ENCODE data around the gene RELB.
A peak's percentile ranks its signal among the peaks of the same experiment; 100 is the strongest.

RELB gene

DNA sequence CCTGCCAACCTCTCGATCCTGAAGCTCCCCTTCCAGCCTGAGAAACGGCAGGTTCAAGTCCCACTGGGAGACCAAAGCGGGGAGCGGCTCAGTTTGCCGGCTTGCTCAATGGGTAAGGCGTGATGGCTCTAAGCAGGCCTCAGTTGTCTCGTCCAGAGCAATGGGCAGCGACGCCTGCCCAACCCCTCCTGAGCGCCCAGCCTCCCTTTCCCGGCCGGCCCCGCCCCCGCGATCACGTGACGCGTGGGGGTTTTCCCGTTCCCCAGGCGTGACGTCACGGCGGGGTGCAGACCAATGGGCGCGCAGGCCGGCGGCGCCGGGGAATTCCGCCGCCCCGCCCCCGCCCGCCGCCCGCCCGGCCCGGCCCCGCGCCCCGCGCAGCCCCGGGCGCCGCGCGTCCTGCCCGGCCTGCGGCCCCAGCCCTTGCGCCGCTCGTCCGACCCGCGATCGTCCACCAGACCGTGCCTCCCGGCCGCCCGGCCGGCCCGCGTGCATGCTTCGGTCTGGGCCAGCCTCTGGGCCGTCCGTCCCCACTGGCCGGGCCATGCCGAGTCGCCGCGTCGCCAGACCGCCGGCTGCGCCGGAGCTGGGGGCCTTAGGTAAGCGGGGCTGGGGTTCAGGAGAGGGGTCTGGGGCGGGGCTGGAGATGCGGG is at the start of gene RELB:
Gene RELB (plus strand): TSS at position 378 of the 653 bp plus-strand sequence. CDS start 116 bp downstream, at position 494.
- no peak for DNase-seq (ENCODE audit: low read depth, low spot score)
- Histone ChIP-seq H3K36me3 (ENCODE audit: insufficient read depth, low read length) (no peaks in the 10 kb centered on the region), H3K27ac (peak within 1 kb of the TSS; percentile 42; the same call in 1 of the 2 replicates), H3K9me3 (ENCODE audit: low read depth, low read length) (no peaks in the 10 kb centered on the region), H3K9ac (ENCODE audit: insufficient read length) (peak within 1 kb of the TSS; percentile 59), H3K4me3 (peak within 1 kb of the TSS; percentile 86)
- TF ChIP-seq POLR2AphosphoS5 (IDR thresholded peaks at IDR 0.05; ENCODE audit: borderline replicate concordance, low read depth, low read length) (no peak), FOXP2 (optimal IDR thresholded peaks at IDR 0.05; ENCODE audit: control extremely low read depth, extremely low read length, insufficient read depth) (no peak), EZH2 (IDR thresholded peaks at IDR 0.05) (no peak)

- Histone ChIP-seq H3K27ac (peak overlapping the region; percentile 97; the same call in 1 of the 2 replicates), H3K36me3 (ENCODE audit: insufficient read depth, low read length) (no peaks in the 10 kb centered on the region), H3K9ac (ENCODE audit: insufficient read length) (peak overlapping the region; percentile 98), H3K9me3 (ENCODE audit: low read depth, low read length) (no peaks in the 10 kb centered on the region), H3K4me3 (peak overlapping the region; percentile 81)
- peak; percentile 3 for DNase-seq (ENCODE audit: low read depth, low spot score)
- TF ChIP-seq POLR2AphosphoS5 (IDR thresholded peaks at IDR 0.05; ENCODE audit: borderline replicate concordance, low read depth, low read length) (no peak), EZH2 (IDR thresholded peaks at IDR 0.05) (no peak), FOXP2 (optimal IDR thresholded peaks at IDR 0.05; ENCODE audit: control extremely low read depth, extremely low read length, insufficient read depth) (no peak)
Measured at GRCh38 chr19:44954278-44954648, 47.0 kb upstream of the RELB start.

GRCh38 chr19:44954649-44955504 is 46.4 kb upstream of the RELB start, which contains the start of gene CLPTM1:
Gene CLPTM1 (plus strand): TSS chr19:44955380. CDS start chr19:44955396, 16 bp downstream.
- Histone ChIP-seq H3K4me3 (peak within 1 kb of the TSS; percentile 81), H3K9me3 (ENCODE audit: low read depth, low read length) (no peaks in the 10 kb centered on the region), H3K9ac (ENCODE audit: insufficient read length) (peak within 1 kb of the TSS; percentile 98), H3K36me3 (ENCODE audit: insufficient read depth, low read length) (no peaks in the 10 kb centered on the region; the same call in 1 of the 2 replicates), H3K27ac (peak within 1 kb of the TSS; percentile 97)
- DNase-seq (ENCODE audit: low read depth, low spot score), result peak; percentile 89
- TF ChIP-seq FOXP2 (optimal IDR thresholded peaks at IDR 0.05; ENCODE audit: control extremely low read depth, extremely low read length, insufficient read depth) (no peak), POLR2AphosphoS5 (IDR thresholded peaks at IDR 0.05; ENCODE audit: borderline replicate concordance, low read depth, low read length) (peak; percentile 93), EZH2 (IDR thresholded peaks at IDR 0.05) (no peak)

DNA sequence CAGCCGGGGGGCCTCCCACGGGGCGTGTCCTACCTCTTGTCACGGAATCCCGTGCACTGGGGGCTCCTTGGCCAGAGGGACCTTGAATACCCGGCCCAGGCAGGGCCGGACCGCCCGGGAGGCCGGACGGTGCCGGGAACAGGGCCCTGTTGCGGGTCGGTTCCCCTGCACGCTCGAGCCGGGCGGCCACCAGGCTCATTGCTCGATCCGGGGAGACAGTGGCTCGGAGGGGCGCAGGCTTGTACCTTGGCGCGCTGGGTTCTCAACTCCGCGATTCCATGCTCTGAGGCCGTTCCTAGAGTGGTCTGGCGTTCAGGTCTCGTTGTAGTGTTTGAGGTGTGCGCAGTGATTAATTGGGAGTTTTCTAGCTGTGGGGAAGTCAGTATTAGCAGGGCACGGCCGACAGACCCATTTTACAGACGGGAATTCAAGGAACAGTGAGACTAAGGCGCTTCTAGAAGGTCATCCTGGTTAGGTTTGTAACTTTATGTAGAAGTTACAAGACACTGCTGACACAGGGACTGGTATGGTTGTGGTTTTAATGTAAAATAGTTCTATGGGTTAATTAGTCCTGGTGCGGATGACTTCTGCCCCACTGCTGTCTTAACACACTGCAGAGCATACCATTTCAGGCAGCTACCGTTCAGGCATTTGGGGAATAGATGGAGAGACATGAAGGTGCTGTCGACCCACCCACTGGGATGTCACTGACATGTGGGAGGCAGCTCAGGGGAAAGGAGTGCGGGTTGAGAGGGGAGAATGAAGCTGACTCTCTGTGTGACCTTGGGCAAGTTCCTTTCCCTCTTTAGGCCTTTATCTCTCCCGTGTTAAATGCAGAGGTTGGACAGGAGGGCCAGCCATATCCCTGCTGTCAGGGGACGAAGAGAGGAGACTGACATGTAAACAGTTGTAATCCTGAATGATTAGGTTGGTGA is 45.5 kb upstream of the RELB start:
- Histone ChIP-seq H3K27ac (no peak overlapping the region), H3K9ac (ENCODE audit: insufficient read length) (peak overlapping the region; percentile 98), H3K9me3 (ENCODE audit: low read depth, low read length) (no peaks in the 10 kb centered on the region), H3K36me3 (ENCODE audit: insufficient read depth, low read length) (peaks cover 4% of the 10 kb centered on the region; the same call in 1 of the 2 replicates), H3K4me3 (peak overlapping the region; percentile 81)
- DNase-seq (ENCODE audit: low read depth, low spot score), result no peak
- TF ChIP-seq FOXP2 (optimal IDR thresholded peaks at IDR 0.05; ENCODE audit: control extremely low read depth, extremely low read length, insufficient read depth) (no peak), EZH2 (IDR thresholded peaks at IDR 0.05) (no peak), POLR2AphosphoS5 (IDR thresholded peaks at IDR 0.05; ENCODE audit: borderline replicate concordance, low read depth, low read length) (no peak)

DNA sequence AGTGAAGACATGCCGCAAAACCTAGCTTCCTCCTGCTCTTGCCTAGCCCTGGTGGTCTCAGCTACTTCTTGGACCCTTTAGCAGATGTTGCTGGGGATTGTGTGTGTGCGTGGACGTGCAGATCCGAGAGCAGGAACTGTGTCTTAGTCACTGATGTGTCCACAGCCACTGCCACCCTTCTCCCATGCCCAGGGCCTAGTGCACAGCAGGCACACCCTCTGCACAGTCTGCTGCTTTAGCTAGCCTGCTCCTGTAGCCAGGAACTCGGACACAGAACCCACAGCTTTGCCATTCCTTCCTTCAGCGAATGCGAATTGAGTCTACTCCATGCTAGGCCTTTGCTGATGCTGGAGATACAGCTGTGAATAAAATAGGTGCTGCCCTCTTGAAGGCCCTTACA is 43.7 kb upstream of the RELB start:
- DNase-seq (ENCODE audit: low read depth, low spot score), result no peak
- TF ChIP-seq FOXP2 (optimal IDR thresholded peaks at IDR 0.05; ENCODE audit: control extremely low read depth, extremely low read length, insufficient read depth), result no peak
- no peak for TF ChIP-seq EZH2 (IDR thresholded peaks at IDR 0.05)
- no peak for TF ChIP-seq POLR2AphosphoS5 (IDR thresholded peaks at IDR 0.05; ENCODE audit: borderline replicate concordance, low read depth, low read length)
- H3K27ac ChIP-seq, result no peak overlapping the region
- no peaks in the 10 kb centered on the region for H3K9me3 ChIP-seq (ENCODE audit: low read depth, low read length)
- H3K4me3 ChIP-seq, result no peak overlapping the region
- peak overlapping the region; percentile 98 for H3K9ac ChIP-seq (ENCODE audit: insufficient read length)
- peaks cover 14% of the 10 kb centered on the region; the same call in 1 of the 2 replicates for H3K36me3 ChIP-seq (ENCODE audit: insufficient read depth, low read length)

DNA sequence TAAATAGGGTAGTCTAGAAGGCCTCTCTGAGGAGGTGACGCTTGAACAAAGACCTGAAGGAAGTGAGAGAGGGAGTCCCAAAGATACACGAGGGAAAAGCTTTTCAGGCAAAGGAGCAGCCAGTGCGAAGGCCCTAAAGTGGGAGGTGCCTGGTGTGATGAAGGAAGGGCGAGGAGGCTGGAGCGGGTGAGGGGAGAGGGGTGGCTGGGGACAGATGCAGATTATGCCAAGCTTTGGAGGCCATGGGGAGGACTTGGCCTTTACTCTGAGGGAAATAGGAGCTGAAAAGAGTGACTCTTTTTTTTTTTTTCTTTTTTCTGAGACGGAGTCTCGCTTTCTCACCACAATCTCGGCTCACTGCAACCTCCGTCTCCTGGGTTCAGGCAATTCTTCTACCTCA is 43.2 kb upstream of the RELB start:
- Histone ChIP-seq H3K4me3 (no peak overlapping the region), H3K27ac (no peak overlapping the region), H3K9me3 (ENCODE audit: low read depth, low read length) (no peaks in the 10 kb centered on the region), H3K36me3 (ENCODE audit: insufficient read depth, low read length) (peaks cover 15% of the 10 kb centered on the region; the same call in 1 of the 2 replicates), H3K9ac (ENCODE audit: insufficient read length) (no peak overlapping the region)
- no peak for DNase-seq (ENCODE audit: low read depth, low spot score)
- no peak for TF ChIP-seq FOXP2 (optimal IDR thresholded peaks at IDR 0.05; ENCODE audit: control extremely low read depth, extremely low read length, insufficient read depth)
- TF ChIP-seq EZH2 (IDR thresholded peaks at IDR 0.05), result no peak
- no peak for TF ChIP-seq POLR2AphosphoS5 (IDR thresholded peaks at IDR 0.05; ENCODE audit: borderline replicate concordance, low read depth, low read length)

DNA sequence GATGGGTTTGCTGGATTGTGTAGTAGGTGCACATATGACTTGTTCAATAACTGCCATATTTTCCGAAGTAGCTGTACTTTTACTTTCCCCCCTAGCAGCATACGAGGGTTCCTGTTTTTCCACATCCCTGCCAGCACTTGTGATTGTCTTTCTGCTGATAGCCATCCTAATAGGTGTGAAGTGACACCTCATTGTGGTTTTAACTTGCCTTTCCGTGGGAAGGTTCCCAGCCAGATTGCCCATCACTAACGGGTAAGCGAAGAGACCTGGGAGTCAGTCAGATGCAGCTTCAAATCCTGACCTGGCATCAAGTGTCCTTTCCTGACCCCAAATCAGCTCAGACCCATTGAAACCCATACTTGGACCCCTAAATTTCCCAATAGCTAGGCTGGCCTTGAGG is 41.6 kb upstream of the RELB start:
- TF ChIP-seq FOXP2 (optimal IDR thresholded peaks at IDR 0.05; ENCODE audit: control extremely low read depth, extremely low read length, insufficient read depth) (no peak), POLR2AphosphoS5 (IDR thresholded peaks at IDR 0.05; ENCODE audit: borderline replicate concordance, low read depth, low read length) (no peak), EZH2 (IDR thresholded peaks at IDR 0.05) (no peak)
- DNase-seq (ENCODE audit: low read depth, low spot score), result no peak
- no peak overlapping the region for H3K4me3 ChIP-seq
- H3K27ac ChIP-seq, result no peak overlapping the region
- peaks cover 18% of the 10 kb centered on the region; the same call in 1 of the 2 replicates for H3K36me3 ChIP-seq (ENCODE audit: insufficient read depth, low read length)
- H3K9ac ChIP-seq (ENCODE audit: insufficient read length), result no peak overlapping the region
- no peaks in the 10 kb centered on the region for H3K9me3 ChIP-seq (ENCODE audit: low read depth, low read length)
